Psoas muscle (tissue), 8 donors: ENCODE results near the gene DMWD. TPM values are rescaled to one million over a fixed set of nuclear protein-coding genes. Genes with fewer than 3 reads are reported as not detected.

ENCODE experiments used
- ATAC-seq, 4 donors: fragments of 200-7000 bp; cut with Tn5 transposase; one replicate each; pipeline ENCODE4 v1.9.1; 2020; ENCODE audit warnings: moderate library complexity in 3 of 4, mild to moderate bottlenecking in 2 of 4
- DNase-seq, 2 donors: peaks; one replicate each; pipeline ENCODE4 v3.0.0-alpha.2; 2020
- H3K27ac ChIP-seq: fragments of 200-600 bp; one replicate; pipeline ENCODE4 v1.8.0; 2022
- H3K27me3 ChIP-seq, 3 donors: fragments of 200-600 bp in 1 of 3; one replicate each; pipeline versions ENCODE4 v1.6.1 to v1.8.0; 2013 to 2022; ENCODE audit warnings: low read length in 2 of 3, mild to moderate bottlenecking in 2 of 3, moderate library complexity in 1 of 3; ENCODE audit not compliant: insufficient read depth in 3 of 3
- H3K36me3 ChIP-seq, 2 donors: fragments of 200-600 bp in 1 of 2; one replicate each; pipeline versions ENCODE4 v1.6.1 to v1.8.0; 2013 to 2022; ENCODE audit warnings: low read depth in 1 of 2, mild to moderate bottlenecking in 1 of 2, moderate library complexity in 1 of 2; ENCODE audit not compliant: insufficient read depth in 1 of 2
- H3K4me1 ChIP-seq: fragments of 200-600 bp; one replicate; pipeline ENCODE4 v1.8.0; 2022
- H3K4me3 ChIP-seq: fragments of 200-600 bp; one replicate; pipeline ENCODE4 v1.8.0; 2022; ENCODE audit warnings: mild to moderate bottlenecking
- H3K9me3 ChIP-seq: fragments of 200-600 bp; one replicate; pipeline ENCODE4 v1.8.0; 2022
- CTCF ChIP-seq: fragments of 200-600 bp; IDR thresholded peaks from one replicate; pipeline ENCODE4 v1.8.0; 2022; ENCODE audit warnings: antibody characterized with exemption
- WGBS, 3 donors: extraction: QIAGEN DNeasy Blood & Tissue Kit; methylation state at CpG; one replicate each; pipeline versions ENCODE4 v1.1.6 to v1.1.7; 2013; 5-methylcytosine and 5-hydroxymethylcytosine counted together
- intact Hi-C, 2 donors: fragments of 100-400 bp; cut with DNase I; formaldehyde crosslinking; loops; one replicate each; pipeline versions ENCODE4 v1.11.0 to v1.14.2; 2022
- polyA plus RNA-seq, 3 donors: library from polyadenylated mRNA; stranded (reverse); fragments of 200-250 nt; gene quantifications; one replicate each; pipeline ENCODE4 v1.2.3, GENCODE V29; 2013
- total RNA-seq, 4 donors: library from RNA; stranded (reverse); fragmentation: NEBNext Ultra II Directional in 2 of 4; extraction: Animal tissue kit (Norgen Biotek cat#: 25700) in 2 of 4; gene quantifications; one replicate each; pipeline versions ENCODE4 v1.2.1 to v1.2.4, GENCODE V29; 2021 to 2023
- donor health status: healthy with polysubstance abuse.
- donor health status: DM: no; HTN: no; CAD: no; lungs with moderate emphysema.
- donor health status: Bipolar disorder and iron deficiency.
- donor health status: healthy.
- donor health status: DM: yes; HTN: yes; CAD: no.
- donor health status: DM: no; HTN: no; CAD: no.
- donor health status: DM: no; HTN: no; CAD: no.
- donor health status: DM: yes; HTN: yes; CAD: no.

DMWD gene
- total and polyA plus RNA-seq, 7 donors, result 38.4 to 104 (median 54.3) TPM

- intact Hi-C loops, result loop anchor here in 1 of 2 donors (2.0 to 5.0 kb wide), 2 partner anchors 35 to 46 kb away; partner anchors contain the start of genes FBXO46 and MEIOSIN
- 15 to 19% (median 16%) methylated on average over 18 to 24 of the region's 24 CpGs for WGBS, 3 donors
These were observed 25.7 kb downstream of the DMWD start for GRCh38 chr19:45766869-45767346.

DNA sequence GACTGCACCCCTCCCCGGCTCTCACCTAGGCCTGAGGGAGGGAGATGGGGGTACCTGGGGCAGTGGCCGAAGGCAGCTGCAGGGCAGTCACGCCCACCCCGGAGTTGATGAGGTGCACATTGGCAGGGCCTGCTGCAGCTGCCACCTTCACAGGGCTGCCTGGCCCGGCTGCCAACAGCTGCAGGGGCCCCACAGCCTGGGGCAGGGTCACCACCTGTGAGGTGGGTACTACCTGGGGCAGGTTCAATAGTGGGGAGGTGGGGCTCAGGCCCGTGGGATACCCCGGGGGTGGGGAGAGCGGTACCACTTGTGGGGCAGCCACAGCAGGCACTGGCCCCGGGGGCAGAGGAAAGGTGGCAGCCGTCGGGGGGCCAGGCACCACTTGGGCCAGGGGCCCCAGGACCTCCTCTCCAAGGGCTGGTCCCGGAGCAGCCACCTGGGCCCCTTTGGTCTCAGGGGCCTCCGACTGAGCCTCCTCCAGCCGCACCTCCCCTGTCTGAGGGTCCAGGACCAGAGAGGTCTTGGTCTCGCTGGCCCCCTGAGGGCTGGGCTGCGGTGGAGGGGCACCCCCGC lies 26.3 kb downstream of the DMWD start:
- intact Hi-C loops, result loop anchor here in 1 of 2 donors (2.0 to 5.0 kb wide), 2 partner anchors 34 to 46 kb away; partner anchors contain the start of genes FBXO46 and MEIOSIN
- no peaks in the 10 kb centered on the region for H3K27me3 ChIP-seq
- peaks cover 34% of the 10 kb centered on the region for H3K4me1 ChIP-seq
- peak overlapping the region; percentile 87 for H3K4me3 ChIP-seq
- H3K36me3 ChIP-seq, result peaks cover 0 to 8% of the 10 kb centered on the region in 2 donors
- ATAC-seq, result no peak
- no peak for DNase-seq
- H3K9me3 ChIP-seq, result no peaks in the 10 kb centered on the region
- TF ChIP-seq CTCF, result no peak
- 56 to 57% (median 56%) methylated on average over 10 to 17 of the region's 17 CpGs for WGBS, 3 donors
- H3K27ac ChIP-seq, result peak overlapping the region; percentile 95

More at GRCh38 chr19:45766869-45767346, 25.7 kb downstream of the DMWD start:
- H3K27ac ChIP-seq, result peak overlapping the region; percentile 95
- peaks cover 0 to 14% of the 10 kb centered on the region in 2 donors for H3K36me3 ChIP-seq
- no peaks in the 10 kb centered on the region for H3K9me3 ChIP-seq
- H3K4me3 ChIP-seq, result peak overlapping the region; percentile 87
- no peak for DNase-seq
- ATAC-seq, result no peak
- peaks cover 34% of the 10 kb centered on the region for H3K4me1 ChIP-seq
- H3K27me3 ChIP-seq, result no peaks in the 10 kb centered on the region
- no peak for TF ChIP-seq CTCF

DNA sequence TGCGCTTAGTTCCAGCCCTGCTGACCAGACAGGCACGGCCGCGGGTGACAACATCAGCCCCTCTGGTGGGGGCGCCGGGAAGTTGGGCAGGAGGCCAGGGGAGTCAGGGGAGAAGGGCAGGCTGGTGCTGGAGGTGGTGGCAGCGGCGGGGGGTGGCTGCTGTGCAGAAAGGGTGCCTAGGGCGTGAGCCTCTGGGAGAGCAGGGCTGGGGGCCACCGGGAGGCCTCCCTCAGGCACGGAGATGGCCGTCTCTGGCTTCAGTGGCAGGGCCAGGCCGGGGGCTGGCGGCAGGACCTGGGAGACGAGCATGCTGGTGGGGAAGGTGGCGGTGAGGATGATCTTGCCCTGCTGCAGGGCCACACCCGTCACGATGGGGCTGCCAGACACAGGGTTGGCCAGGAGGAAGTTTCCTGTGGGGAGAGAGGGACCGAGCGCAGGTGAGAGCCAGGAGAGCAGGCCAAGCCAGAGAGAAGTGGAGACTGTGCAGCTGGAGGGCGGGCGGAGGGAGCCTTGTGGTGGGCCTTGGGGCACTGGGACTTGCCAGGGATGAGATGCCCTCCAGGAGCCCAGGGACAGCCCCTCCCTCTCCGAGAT lies 26.8 kb downstream of the DMWD start:
- 77 to 81% (median 78%) methylated on average over 22 to 23 of the region's 23 CpGs for WGBS, 3 donors
- Histone ChIP-seq H3K4me3 (peak overlapping the region; percentile 87), H3K4me1 (peaks cover 34% of the 10 kb centered on the region), H3K36me3 (peaks cover 0 to 6% of the 10 kb centered on the region in 2 donors), H3K27me3 (no peaks in the 10 kb centered on the region), H3K27ac (peak overlapping the region; percentile 95), H3K9me3 (no peaks in the 10 kb centered on the region)
- ATAC-seq, result no peak
- TF ChIP-seq CTCF, result no peak
- no peak for DNase-seq
- intact Hi-C loops, result loop anchor here in 1 of 2 donors (2.0 to 5.0 kb wide), 2 partner anchors 33 to 45 kb away; partner anchors contain the start of genes FBXO46 and MEIOSIN

- intact Hi-C loops, result loop anchor here in 1 of 2 donors (5.0 kb wide), 1 partner anchor 33 kb away; the partner anchor contains the start of genes FBXO46 and MEIOSIN
- no peaks in the 10 kb centered on the region for H3K9me3 ChIP-seq
- H3K27ac ChIP-seq, result peak overlapping the region; percentile 30
- no peak for TF ChIP-seq CTCF
- H3K36me3 ChIP-seq, result peaks cover 0 to 6% of the 10 kb centered on the region in 2 donors
- no peaks in the 10 kb centered on the region for H3K27me3 ChIP-seq
- WGBS, 3 donors, result 53 to 63% (median 53%) methylated on average over 20 to 21 of the region's 21 CpGs
- no peak for DNase-seq
- ATAC-seq, result no peak
- H3K4me1 ChIP-seq, result peaks cover 34% of the 10 kb centered on the region
- peak overlapping the region; percentile 4 for H3K4me3 ChIP-seq
These were observed 27.5 kb downstream of the DMWD start for GRCh38 chr19:45764945-45765701.
